HG02763 (cell line): Measurements from ENCODE around the gene MICB.
"Not testable (repeated sequence)": the region's sequence is repeated elsewhere in the genome, so short reads cannot be mapped to it uniquely, and the experiment has no call there.

ENCODE experiments used
- ATAC-seq: cut with Tn5 transposase; IDR thresholded peaks from one replicate; pipeline ENCODE4 v1.9.1; 2021; ENCODE audit warnings: mild to moderate bottlenecking, moderate library complexity; ENCODE audit not compliant: unreplicated experiment

The MICB gene

GRCh38 chr6:31473780-31474761 is 23.9 kb upstream of the MICB start:
- no peak for ATAC-seq

- no peak for ATAC-seq
These were observed 23.1 kb upstream of the MICB start for GRCh38 chr6:31474871-31475286.

- no peak for ATAC-seq
These were observed 21.3 kb upstream of the MICB start for GRCh38 chr6:31476515-31477139.

- no peak for ATAC-seq
These were observed 20.4 kb upstream of the MICB start for GRCh38 chr6:31477521-31477920.

GRCh38 chr6:31478186-31478950 is 19.6 kb upstream of the MICB start:
- no peak for ATAC-seq

- ATAC-seq, result no peak
These were observed 18.6 kb upstream of the MICB start for GRCh38 chr6:31479151-31479932.

GRCh38 chr6:31479933-31480535 is 17.9 kb upstream of the MICB start:
- ATAC-seq, result no peak

GRCh38 chr6:31480574-31480973 is 17.4 kb upstream of the MICB start:
- no peak for ATAC-seq

GRCh38 chr6:31483392-31483791 is 14.6 kb upstream of the MICB start:
- ATAC-seq, result no peak

- ATAC-seq, result no peak
These were observed 12.9 kb upstream of the MICB start for GRCh38 chr6:31485055-31485454.

- ATAC-seq, result not testable (repeated sequence)
These were observed 11.7 kb upstream of the MICB start for GRCh38 chr6:31486065-31486837.

GRCh38 chr6:31487674-31488073 is 10.3 kb upstream of the MICB start:
- not testable (repeated sequence) for ATAC-seq

GRCh38 chr6:31489086-31489485 is 8.9 kb upstream of the MICB start:
- ATAC-seq, result no peak

GRCh38 chr6:31490115-31490873 is 7.7 kb upstream of the MICB start:
- ATAC-seq, result no peak

GRCh38 chr6:31493550-31493874 is 4.4 kb upstream of the MICB start:
- ATAC-seq, result not testable (repeated sequence)

- ATAC-seq, result peak; percentile 35
These were observed 3.9 kb upstream of the MICB start for GRCh38 chr6:31493875-31494694.

GRCh38 chr6:31495580-31495979 is 2.4 kb upstream of the MICB start:
- ATAC-seq, result no peak

- ATAC-seq, result not testable (repeated sequence)
These were observed 1.1 kb upstream of the MICB start for GRCh38 chr6:31496826-31497225.
